NCI-H1417 treated with DMSO at 0.1 percent for 48 hours (cell line): Measurements from ENCODE around the gene FRMPD1.

Experiments
- DNase-seq: peaks from one replicate; lab custom pipeline; 2025; lab: John Stamatoyannopoulos, UW

Gene FRMPD1

GRCh38 chr9:37784616-37785483 is 134.1 kb downstream of the FRMPD1 start, which contains the start of gene EXOSC3:
Gene EXOSC3, minus strand, starts transcription at chr9:37785064. Its CDS starts 20 bp downstream, at chr9:37785044.
- peak; percentile 20 for DNase-seq

GRCh38 chr9:37787059-37787458 is 136.3 kb downstream of the FRMPD1 start:
- no peak for DNase-seq

- DNase-seq: no peak
Measured at GRCh38 chr9:37788332-37788731, 137.6 kb downstream of the FRMPD1 start.

GRCh38 chr9:37790096-37790495 is 139.3 kb downstream of the FRMPD1 start:
- no peak for DNase-seq

GRCh38 chr9:37792122-37792521 is 141.4 kb downstream of the FRMPD1 start:
- DNase-seq: no peak

GRCh38 chr9:37796232-37796631 is 145.5 kb downstream of the FRMPD1 start:
- DNase-seq: no peak
